AG09319 (cell line): ENCODE results near the gene ARMCX5.

Source experiments
- DNase-seq: peaks from one replicate; pipeline ENCODE4 v3.0.0-alpha.2; 2010; ENCODE audit warnings: low read depth; ENCODE audit errors: extremely low read depth
- CTCF ChIP-seq: IDR thresholded peaks from 2 replicates; pipeline ENCODE4 v1.5.1; 2011; ENCODE audit warnings: low read depth, mild to moderate bottlenecking, inconsistent platforms, low read length, moderate library complexity

Gene ARMCX5

GRCh38 chrX:102652031-102652688 is 52.8 kb downstream of the ARMCX5 start:
- TF ChIP-seq CTCF: peak; percentile 53
- no peak for DNase-seq
